WTC11 (cell line): ENCODE measurements around the gene C10orf120. TPM values are rescaled to one million over a fixed set of nuclear protein-coding genes. Genes with fewer than 3 reads are reported as not detected.

Experiments used
- ATAC-seq: fragments of 200-7000 bp; cut with Tn5 transposase; 2 replicates; pipeline ENCODE4 v1.10.0; 2021; ENCODE audit warnings: mild to moderate bottlenecking, moderate library complexity
- CTCF ChIA-PET: fragments of 300-600 bp; sonication (Branson Sonifier 250); formaldehyde crosslinking; loops from one replicate; lab custom pipeline; 2021; ENCODE audit warnings: antibody characterized with exemption; lab: Charles Lee
- POLR2A ChIA-PET: fragments of 350-600 bp; sonication (Branson Sonifier 250); formaldehyde crosslinking; loops from one replicate; lab custom pipeline; 2021; ENCODE audit warnings: antibody characterized with exemption; lab: Charles Lee
- DNase-seq: peaks from one replicate; pipeline ENCODE4 v3.0.0; 2021; ENCODE audit warnings: low spot score
- H3K27ac Mint-ChIP-seq: 2 replicates; pipeline ENCODE4 v1.8.0; 2021; ENCODE audit warnings: mixed read lengths
- H3K27me3 Mint-ChIP-seq: 2 replicates; pipeline ENCODE4 v1.8.0; 2021; ENCODE audit warnings: low read depth, mild to moderate bottlenecking, moderate library complexity, mixed read lengths
- H3K36me3 Mint-ChIP-seq: 2 replicates; pipeline ENCODE4 v1.8.0; 2021; ENCODE audit warnings: mixed read lengths
- H3K4me1 Mint-ChIP-seq: 2 replicates; pipeline ENCODE4 v1.8.0; 2022; ENCODE audit warnings: mixed read lengths
- H3K4me3 Mint-ChIP-seq: 2 replicates; pipeline ENCODE4 v1.8.0; 2021; ENCODE audit warnings: mild to moderate bottlenecking, moderate library complexity, mixed read lengths
- H3K9me3 Mint-ChIP-seq: 2 replicates; pipeline ENCODE4 v1.8.0; 2021; ENCODE audit warnings: mixed read lengths
- ATF1 ChIP-seq: sonication (generic); formaldehyde crosslinking; IDR thresholded peaks from 2 replicates; pipeline ENCODE4 v1.8.1; 2023; ENCODE audit warnings: mild to moderate bottlenecking, moderate library complexity, missing genetic modification reagents
- ELF4 ChIP-seq: sonication (generic); formaldehyde crosslinking; IDR thresholded peaks from 2 replicates; pipeline ENCODE4 v1.8.1; 2022; ENCODE audit warnings: low read depth, mild to moderate bottlenecking, moderate library complexity, missing genetic modification reagents
- EMX1 ChIP-seq: fragments of 250-450 bp; sonication (Bioruptor Pico); IDR thresholded peaks from 2 replicates; pipeline ENCODE4 v1.8.0; 2021; ENCODE audit warnings: mild to moderate bottlenecking
- ETV6 ChIP-seq: sonication (generic); formaldehyde crosslinking; IDR thresholded peaks from 2 replicates; pipeline ENCODE4 v1.8.1; 2022; ENCODE audit warnings: mild to moderate bottlenecking, missing genetic modification reagents
- FOXP1 ChIP-seq: sonication (generic); formaldehyde crosslinking; IDR thresholded peaks from 2 replicates; pipeline ENCODE4 v1.8.0; 2022; ENCODE audit warnings: missing genetic modification reagents, mild to moderate bottlenecking, moderate library complexity, borderline replicate concordance
- GABPB1 ChIP-seq: sonication (generic); formaldehyde crosslinking; IDR thresholded peaks from 2 replicates; pipeline ENCODE4 v1.8.1; 2023; ENCODE audit warnings: mild to moderate bottlenecking, missing genetic modification reagents
- GRHL2 ChIP-seq: fragments of 250-450 bp; sonication (Bioruptor Pico); IDR thresholded peaks from 2 replicates; pipeline ENCODE4 v1.8.0; 2022; ENCODE audit warnings: mild to moderate bottlenecking, moderate library complexity; ENCODE audit not compliant: insufficient replicate concordance, severe bottlenecking
- GTF2I ChIP-seq: fragments of 250-450 bp; sonication (Bioruptor Pico); conservative IDR thresholded peaks from 2 replicates; pipeline ENCODE4 v1.4.0; 2021; ENCODE audit warnings: mild to moderate bottlenecking
- KAT7 ChIP-seq: sonication (generic); formaldehyde crosslinking; IDR thresholded peaks from 2 replicates; pipeline ENCODE4 v1.8.1; 2023; ENCODE audit warnings: missing genetic modification reagents, mild to moderate bottlenecking, borderline replicate concordance
- MXD4 ChIP-seq: fragments of 250-450 bp; sonication (Bioruptor Pico); IDR thresholded peaks from 2 replicates; pipeline ENCODE4 v1.8.0; 2021; ENCODE audit warnings: mild to moderate bottlenecking, moderate library complexity, borderline replicate concordance
- NFE2L1 ChIP-seq: sonication (generic); formaldehyde crosslinking; IDR thresholded peaks from 2 replicates; pipeline ENCODE4 v1.8.1; 2023; ENCODE audit warnings: missing genetic modification reagents
- SP1 ChIP-seq: sonication (generic); formaldehyde crosslinking; conservative IDR thresholded peaks from 2 replicates; pipeline ENCODE4 v1.8.1; 2022; ENCODE audit warnings: missing genetic modification reagents
- total RNA-seq: library from RNA; stranded (reverse); gene quantifications from 3 replicates; pipeline ENCODE4 v1.2.3, GENCODE V29; 2021
- TF ChIP-seq, protein P1 (sequence below): sonication (generic); formaldehyde crosslinking; IDR thresholded peaks from 2 replicates; pipeline ENCODE4 v1.8.1; 2023; ENCODE audit warnings: mild to moderate bottlenecking, moderate library complexity, missing genetic modification reagents
- TF ChIP-seq, protein P2 (sequence below): sonication (generic); formaldehyde crosslinking; IDR thresholded peaks from 2 replicates; pipeline ENCODE4 v1.8.1; 2022; ENCODE audit warnings: mild to moderate bottlenecking, missing genetic modification reagents, moderate library complexity, borderline replicate concordance
- TF ChIP-seq, protein P3 (sequence below): fragments of 250-450 bp; sonication (Bioruptor Pico); IDR thresholded peaks from 2 replicates; pipeline ENCODE4 v1.8.0; 2021; ENCODE audit warnings: mild to moderate bottlenecking
- TF ChIP-seq, protein P4 (sequence below): fragments of 250-450 bp; sonication (Bioruptor Pico); IDR thresholded peaks from 2 replicates; pipeline ENCODE4 v2.1.2; 2022; ENCODE audit warnings: mild to moderate bottlenecking, moderate library complexity
- TF ChIP-seq, protein P5 (sequence below): sonication (generic); formaldehyde crosslinking; IDR thresholded peaks from 2 replicates; pipeline ENCODE4 v1.8.1; 2023; ENCODE audit warnings: mild to moderate bottlenecking, missing genetic modification reagents
- TF ChIP-seq, protein P6 (sequence below): fragments of 200-600 bp; IDR thresholded peaks from 2 replicates; pipeline ENCODE4 v1.8.0; 2022; ENCODE audit warnings: antibody characterized with exemption
- TF ChIP-seq, protein P7 (sequence below): fragments of 250-450 bp; sonication (Bioruptor Pico); IDR thresholded peaks from 2 replicates; pipeline ENCODE4 v1.9.0; 2021; ENCODE audit warnings: mild to moderate bottlenecking
- TF ChIP-seq, protein P8 (sequence below): sonication (generic); formaldehyde crosslinking; conservative IDR thresholded peaks from 2 replicates; pipeline ENCODE4 v1.8.1; 2022; ENCODE audit warnings: mild to moderate bottlenecking, missing genetic modification reagents
- TF ChIP-seq, protein P9 (sequence below): sonication (generic); formaldehyde crosslinking; IDR thresholded peaks from 2 replicates; pipeline ENCODE4 v1.8.0; 2022; ENCODE audit warnings: mild to moderate bottlenecking, missing genetic modification reagents

The C10orf120 gene
- total RNA-seq, 1 experiment from 2014 or later: not detected

DNA sequence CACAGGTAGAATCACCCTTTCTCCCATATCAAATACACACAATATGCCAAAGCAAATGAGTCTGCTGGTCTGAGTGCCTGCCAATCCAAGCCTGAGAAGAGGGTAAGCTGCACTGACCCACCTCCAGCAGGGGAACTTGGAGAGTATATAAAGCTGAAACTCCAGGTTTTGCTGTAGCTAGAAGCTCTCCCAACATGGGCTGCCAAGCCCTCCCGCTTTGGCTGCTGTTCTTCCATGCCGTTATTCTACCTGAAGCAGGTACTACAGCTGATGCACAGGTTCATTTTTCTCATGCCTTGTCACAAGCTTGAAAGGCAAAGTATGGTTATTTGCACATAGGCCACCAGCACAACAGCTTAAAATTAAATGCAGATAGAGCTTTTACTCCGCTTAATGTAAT is 21.5 kb upstream of the C10orf120 start (continued):
- TF ChIP-seq, protein P1, sequence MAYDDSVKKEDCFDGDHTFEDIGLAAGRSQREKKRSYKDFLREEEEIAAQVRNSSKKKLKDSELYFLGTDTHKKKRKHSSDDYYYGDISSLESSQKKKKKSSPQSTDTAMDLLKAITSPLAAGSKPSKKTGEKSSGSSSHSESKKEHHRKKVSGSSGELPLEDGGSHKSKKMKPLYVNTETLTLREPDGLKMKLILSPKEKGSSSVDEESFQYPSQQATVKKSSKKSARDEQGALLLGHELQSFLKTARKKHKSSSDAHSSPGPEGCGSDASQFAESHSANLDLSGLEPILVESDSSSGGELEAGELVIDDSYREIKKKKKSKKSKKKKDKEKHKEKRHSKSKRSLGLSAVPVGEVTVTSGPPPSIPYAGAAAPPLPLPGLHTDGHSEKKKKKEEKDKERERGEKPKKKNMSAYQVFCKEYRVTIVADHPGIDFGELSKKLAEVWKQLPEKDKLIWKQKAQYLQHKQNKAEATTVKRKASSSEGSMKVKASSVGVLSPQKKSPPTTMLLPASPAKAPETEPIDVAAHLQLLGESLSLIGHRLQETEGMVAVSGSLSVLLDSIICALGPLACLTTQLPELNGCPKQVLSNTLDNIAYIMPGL (CRISPR knock-in tag): no peak
- TF ChIP-seq, protein P2, sequence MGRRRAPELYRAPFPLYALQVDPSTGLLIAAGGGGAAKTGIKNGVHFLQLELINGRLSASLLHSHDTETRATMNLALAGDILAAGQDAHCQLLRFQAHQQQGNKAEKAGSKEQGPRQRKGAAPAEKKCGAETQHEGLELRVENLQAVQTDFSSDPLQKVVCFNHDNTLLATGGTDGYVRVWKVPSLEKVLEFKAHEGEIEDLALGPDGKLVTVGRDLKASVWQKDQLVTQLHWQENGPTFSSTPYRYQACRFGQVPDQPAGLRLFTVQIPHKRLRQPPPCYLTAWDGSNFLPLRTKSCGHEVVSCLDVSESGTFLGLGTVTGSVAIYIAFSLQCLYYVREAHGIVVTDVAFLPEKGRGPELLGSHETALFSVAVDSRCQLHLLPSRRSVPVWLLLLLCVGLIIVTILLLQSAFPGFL: no peak
- TF ChIP-seq, protein P3, sequence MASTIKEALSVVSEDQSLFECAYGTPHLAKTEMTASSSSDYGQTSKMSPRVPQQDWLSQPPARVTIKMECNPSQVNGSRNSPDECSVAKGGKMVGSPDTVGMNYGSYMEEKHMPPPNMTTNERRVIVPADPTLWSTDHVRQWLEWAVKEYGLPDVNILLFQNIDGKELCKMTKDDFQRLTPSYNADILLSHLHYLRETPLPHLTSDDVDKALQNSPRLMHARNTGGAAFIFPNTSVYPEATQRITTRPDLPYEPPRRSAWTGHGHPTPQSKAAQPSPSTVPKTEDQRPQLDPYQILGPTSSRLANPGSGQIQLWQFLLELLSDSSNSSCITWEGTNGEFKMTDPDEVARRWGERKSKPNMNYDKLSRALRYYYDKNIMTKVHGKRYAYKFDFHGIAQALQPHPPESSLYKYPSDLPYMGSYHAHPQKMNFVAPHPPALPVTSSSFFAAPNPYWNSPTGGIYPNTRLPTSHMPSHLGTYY: no peak
- TF ChIP-seq, protein P4, sequence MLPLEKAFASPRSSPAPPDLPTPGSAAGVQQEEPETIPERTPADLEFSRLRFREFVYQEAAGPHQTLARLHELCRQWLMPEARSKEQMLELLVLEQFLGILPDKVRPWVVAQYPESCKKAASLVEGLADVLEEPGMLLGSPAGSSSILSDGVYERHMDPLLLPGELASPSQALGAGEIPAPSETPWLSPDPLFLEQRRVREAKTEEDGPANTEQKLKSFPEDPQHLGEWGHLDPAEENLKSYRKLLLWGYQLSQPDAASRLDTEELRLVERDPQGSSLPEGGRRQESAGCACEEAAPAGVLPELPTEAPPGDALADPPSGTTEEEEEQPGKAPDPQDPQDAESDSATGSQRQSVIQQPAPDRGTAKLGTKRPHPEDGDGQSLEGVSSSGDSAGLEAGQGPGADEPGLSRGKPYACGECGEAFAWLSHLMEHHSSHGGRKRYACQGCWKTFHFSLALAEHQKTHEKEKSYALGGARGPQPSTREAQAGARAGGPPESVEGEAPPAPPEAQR (CRISPR knock-in tag): no peak
- TF ChIP-seq GTF2I (CRISPR knock-in tag) (no peak), GABPB1 (CRISPR knock-in tag) (no peak), SP1 (CRISPR knock-in tag) (no peak), GRHL2 (CRISPR knock-in tag) (no peak), ATF1 (no peak)
- TF ChIP-seq, protein P5, sequence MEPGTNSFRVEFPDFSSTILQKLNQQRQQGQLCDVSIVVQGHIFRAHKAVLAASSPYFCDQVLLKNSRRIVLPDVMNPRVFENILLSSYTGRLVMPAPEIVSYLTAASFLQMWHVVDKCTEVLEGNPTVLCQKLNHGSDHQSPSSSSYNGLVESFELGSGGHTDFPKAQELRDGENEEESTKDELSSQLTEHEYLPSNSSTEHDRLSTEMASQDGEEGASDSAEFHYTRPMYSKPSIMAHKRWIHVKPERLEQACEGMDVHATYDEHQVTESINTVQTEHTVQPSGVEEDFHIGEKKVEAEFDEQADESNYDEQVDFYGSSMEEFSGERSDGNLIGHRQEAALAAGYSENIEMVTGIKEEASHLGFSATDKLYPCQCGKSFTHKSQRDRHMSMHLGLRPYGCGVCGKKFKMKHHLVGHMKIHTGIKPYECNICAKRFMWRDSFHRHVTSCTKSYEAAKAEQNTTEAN: no peak
- TF ChIP-seq, protein P6, sequence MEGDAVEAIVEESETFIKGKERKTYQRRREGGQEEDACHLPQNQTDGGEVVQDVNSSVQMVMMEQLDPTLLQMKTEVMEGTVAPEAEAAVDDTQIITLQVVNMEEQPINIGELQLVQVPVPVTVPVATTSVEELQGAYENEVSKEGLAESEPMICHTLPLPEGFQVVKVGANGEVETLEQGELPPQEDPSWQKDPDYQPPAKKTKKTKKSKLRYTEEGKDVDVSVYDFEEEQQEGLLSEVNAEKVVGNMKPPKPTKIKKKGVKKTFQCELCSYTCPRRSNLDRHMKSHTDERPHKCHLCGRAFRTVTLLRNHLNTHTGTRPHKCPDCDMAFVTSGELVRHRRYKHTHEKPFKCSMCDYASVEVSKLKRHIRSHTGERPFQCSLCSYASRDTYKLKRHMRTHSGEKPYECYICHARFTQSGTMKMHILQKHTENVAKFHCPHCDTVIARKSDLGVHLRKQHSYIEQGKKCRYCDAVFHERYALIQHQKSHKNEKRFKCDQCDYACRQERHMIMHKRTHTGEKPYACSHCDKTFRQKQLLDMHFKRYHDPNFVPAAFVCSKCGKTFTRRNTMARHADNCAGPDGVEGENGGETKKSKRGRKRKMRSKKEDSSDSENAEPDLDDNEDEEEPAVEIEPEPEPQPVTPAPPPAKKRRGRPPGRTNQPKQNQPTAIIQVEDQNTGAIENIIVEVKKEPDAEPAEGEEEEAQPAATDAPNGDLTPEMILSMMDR: no peak
- TF ChIP-seq, protein P7, sequence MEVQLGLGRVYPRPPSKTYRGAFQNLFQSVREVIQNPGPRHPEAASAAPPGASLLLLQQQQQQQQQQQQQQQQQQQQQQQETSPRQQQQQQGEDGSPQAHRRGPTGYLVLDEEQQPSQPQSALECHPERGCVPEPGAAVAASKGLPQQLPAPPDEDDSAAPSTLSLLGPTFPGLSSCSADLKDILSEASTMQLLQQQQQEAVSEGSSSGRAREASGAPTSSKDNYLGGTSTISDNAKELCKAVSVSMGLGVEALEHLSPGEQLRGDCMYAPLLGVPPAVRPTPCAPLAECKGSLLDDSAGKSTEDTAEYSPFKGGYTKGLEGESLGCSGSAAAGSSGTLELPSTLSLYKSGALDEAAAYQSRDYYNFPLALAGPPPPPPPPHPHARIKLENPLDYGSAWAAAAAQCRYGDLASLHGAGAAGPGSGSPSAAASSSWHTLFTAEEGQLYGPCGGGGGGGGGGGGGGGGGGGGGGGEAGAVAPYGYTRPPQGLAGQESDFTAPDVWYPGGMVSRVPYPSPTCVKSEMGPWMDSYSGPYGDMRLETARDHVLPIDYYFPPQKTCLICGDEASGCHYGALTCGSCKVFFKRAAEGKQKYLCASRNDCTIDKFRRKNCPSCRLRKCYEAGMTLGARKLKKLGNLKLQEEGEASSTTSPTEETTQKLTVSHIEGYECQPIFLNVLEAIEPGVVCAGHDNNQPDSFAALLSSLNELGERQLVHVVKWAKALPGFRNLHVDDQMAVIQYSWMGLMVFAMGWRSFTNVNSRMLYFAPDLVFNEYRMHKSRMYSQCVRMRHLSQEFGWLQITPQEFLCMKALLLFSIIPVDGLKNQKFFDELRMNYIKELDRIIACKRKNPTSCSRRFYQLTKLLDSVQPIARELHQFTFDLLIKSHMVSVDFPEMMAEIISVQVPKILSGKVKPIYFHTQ (CRISPR knock-in tag): no peak
- TF ChIP-seq, protein P8, sequence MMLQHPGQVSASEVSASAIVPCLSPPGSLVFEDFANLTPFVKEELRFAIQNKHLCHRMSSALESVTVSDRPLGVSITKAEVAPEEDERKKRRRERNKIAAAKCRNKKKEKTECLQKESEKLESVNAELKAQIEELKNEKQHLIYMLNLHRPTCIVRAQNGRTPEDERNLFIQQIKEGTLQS (CRISPR knock-in tag): no peak

DNA sequence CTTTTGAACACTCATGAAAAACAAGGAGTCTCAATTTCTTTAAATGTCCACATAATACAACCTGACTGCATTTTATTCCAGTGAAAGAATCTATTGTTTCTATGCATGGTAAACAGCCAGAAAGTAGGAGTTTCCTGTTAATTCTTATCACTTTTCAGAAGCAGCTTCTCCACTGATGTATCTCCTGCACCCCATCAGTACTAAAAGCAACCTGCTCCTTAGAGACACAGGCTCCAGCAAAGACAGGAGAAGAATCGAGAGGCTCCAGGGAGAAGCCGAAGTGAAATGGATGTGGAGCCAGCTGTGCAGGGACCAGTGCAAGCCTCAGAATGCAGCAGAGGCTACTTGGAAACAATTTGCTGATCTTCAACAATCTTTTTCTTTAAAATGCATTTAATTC is 16.4 kb upstream of the C10orf120 start:
- no peak for ATAC-seq
- DNase-seq: no peak
- Mint-ChIP-seq H3K27me3 (no peaks in the 10 kb centered on the region; the same call in 1 of the 2 replicates), H3K36me3 (no peaks in the 10 kb centered on the region), H3K4me1 (peaks cover 10% of the 10 kb centered on the region), H3K9me3 (no peaks in the 10 kb centered on the region), H3K27ac (no peak overlapping the region), H3K4me3 (no peak overlapping the region)
- POLR2A ChIA-PET: no interaction called here
- CTCF ChIA-PET: no interaction called here
- TF ChIP-seq EMX1 (CRISPR knock-in tag): no peak
- TF ChIP-seq ELF4 (CRISPR knock-in tag): no peak
- TF ChIP-seq, protein P9, sequence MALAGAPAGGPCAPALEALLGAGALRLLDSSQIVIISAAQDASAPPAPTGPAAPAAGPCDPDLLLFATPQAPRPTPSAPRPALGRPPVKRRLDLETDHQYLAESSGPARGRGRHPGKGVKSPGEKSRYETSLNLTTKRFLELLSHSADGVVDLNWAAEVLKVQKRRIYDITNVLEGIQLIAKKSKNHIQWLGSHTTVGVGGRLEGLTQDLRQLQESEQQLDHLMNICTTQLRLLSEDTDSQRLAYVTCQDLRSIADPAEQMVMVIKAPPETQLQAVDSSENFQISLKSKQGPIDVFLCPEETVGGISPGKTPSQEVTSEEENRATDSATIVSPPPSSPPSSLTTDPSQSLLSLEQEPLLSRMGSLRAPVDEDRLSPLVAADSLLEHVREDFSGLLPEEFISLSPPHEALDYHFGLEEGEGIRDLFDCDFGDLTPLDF (CRISPR knock-in tag): no peak
- TF ChIP-seq ETV6 (CRISPR knock-in tag): no peak
- TF ChIP-seq MXD4 (CRISPR knock-in tag): no peak
- TF ChIP-seq NFE2L1 (CRISPR knock-in tag): no peak
- TF ChIP-seq KAT7 (CRISPR knock-in tag): no peak
- no peak for TF ChIP-seq FOXP1
